Uterus (tissue), 2 donors: ENCODE measurements around the gene C6orf136.

Source experiments
- CTCF ChIP-seq, 4 experiments: fragments of 200-600 bp in 2 of 4; fragments of 450-650 bp in 2 of 4; sonication (generic) in 2 of 4; IDR thresholded peaks; one replicate each; pipeline ENCODE4 v1.5.1; 2016 to 2019; ENCODE audit warnings: antibody characterized with exemption in 4 of 4, mild to moderate bottlenecking in 2 of 4, moderate library complexity in 1 of 4
- POLR2A ChIP-seq, 2 donors: fragments of 450-650 bp; IDR thresholded peaks; one replicate each; pipeline ENCODE4 v1.6.1; 2016; ENCODE audit warnings: antibody characterized with exemption in 2 of 2, mild to moderate bottlenecking in 1 of 2, moderate library complexity in 1 of 2

- TF ChIP-seq CTCF (IDR thresholded peaks at IDR 0.05) (no peak), POLR2A (IDR thresholded peaks at IDR 0.05) (no peak)
These were observed 27.4 kb upstream of the C6orf136 start for GRCh38 chr6:30619561-30619960.
